ENCODE results near the gene C12orf56. TPM values are rescaled to one million over a fixed set of nuclear protein-coding genes. Genes with fewer than 3 reads are reported as not detected.

Gene C12orf56
- polyA plus RNA-seq, 1 donor (not counting 4 experiments of a cell fraction or from before 2014, with no cell fraction given), result 0.14 TPM

GRCh38 chr12:64269161-64269560, 121.4 kb downstream of the C12orf56 start:
- Histone ChIP-seq H3K4me3 (ENCODE audit: control insufficient read depth in 2 of 3, extremely low read depth in 1 of 3, insufficient read depth in 2 of 3, low read depth in 1 of 3, low read length in 3 of 3) (no peak overlapping the region), H3K9ac (ENCODE audit: control insufficient read depth, extremely low read depth, insufficient read depth, low read length) (no peak overlapping the region), H3K4me1 (ENCODE audit: control insufficient read depth, extremely low read depth, insufficient read depth, low read length) (no peaks in the 10 kb centered on the region), H2AFZ (ENCODE audit: control insufficient read depth, low read length) (no peak overlapping the region), H3K9me3 (ENCODE audit: control insufficient read depth, low read depth, low read length) (no peaks in the 10 kb centered on the region), H3K79me2 (ENCODE audit: control insufficient read depth, insufficient read depth, low read length) (no peaks in the 10 kb centered on the region), H3K36me3 (ENCODE audit: control insufficient read depth in 2 of 2, extremely low read depth in 1 of 2, insufficient read depth in 2 of 2, low read length in 2 of 2) (no peaks in the 10 kb centered on the region), H3K4me2 (ENCODE audit: control insufficient read depth, extremely low read depth, insufficient read depth, low read depth, low read length) (no peak overlapping the region), H3K27me3 (ENCODE audit: control insufficient read depth, extremely low read depth, insufficient read depth, low read length) (no peaks in the 10 kb centered on the region), H3K27ac (ENCODE audit: control insufficient read depth, insufficient read depth, low read length) (no peak overlapping the region), H3K9me1 (ENCODE audit: control insufficient read depth, extremely low read depth, insufficient read depth, low read length) (no peaks in the 10 kb centered on the region), H4K20me1 (ENCODE audit: control insufficient read depth, extremely low read depth, insufficient read depth, low read length) (no peaks in the 10 kb centered on the region)
- no peak for TF ChIP-seq CTCF (optimal IDR thresholded peaks at IDR 0.05 in 1 of 3, IDR thresholded peaks at IDR 0.05 in 1 of 3, conservative IDR thresholded peaks at IDR 0.05 in 1 of 3; ENCODE audit: extremely low read depth in 1 of 3, insufficient read depth in 2 of 3, low read length in 3 of 3)
- no peak for TF ChIP-seq EZH2 (IDR thresholded peaks at IDR 0.05; ENCODE audit: low read length)
- FAIRE-seq (no peak), DNase-seq (ENCODE audit: low read depth, low spot score) (no peak)
- dilution Hi-C loops (cut with MboI; ENCODE audit: extremely low pct_ligation_motif_present, low sequenced_read_pairs), result loop anchor here (25.0 kb wide), 1 partner anchor 432 kb away; the partner anchor contains the start of gene SRGAP1

- Histone ChIP-seq H3K79me2 (ENCODE audit: control insufficient read depth, insufficient read depth, low read length) (no peaks in the 10 kb centered on the region), H3K4me1 (ENCODE audit: control insufficient read depth, extremely low read depth, insufficient read depth, low read length) (no peaks in the 10 kb centered on the region), H3K9me3 (ENCODE audit: control insufficient read depth, low read depth, low read length) (no peaks in the 10 kb centered on the region), H3K9ac (ENCODE audit: control insufficient read depth, extremely low read depth, insufficient read depth, low read length) (no peak overlapping the region), H2AFZ (ENCODE audit: control insufficient read depth, low read length) (no peak overlapping the region), H3K27ac (ENCODE audit: control insufficient read depth, insufficient read depth, low read length) (no peak overlapping the region), H3K4me2 (ENCODE audit: control insufficient read depth, extremely low read depth, insufficient read depth, low read depth, low read length) (no peak overlapping the region), H3K36me3 (ENCODE audit: control insufficient read depth in 2 of 2, extremely low read depth in 1 of 2, insufficient read depth in 2 of 2, low read length in 2 of 2) (no peaks in the 10 kb centered on the region), H3K27me3 (ENCODE audit: control insufficient read depth, extremely low read depth, insufficient read depth, low read length) (no peaks in the 10 kb centered on the region), H3K4me3 (ENCODE audit: control insufficient read depth in 2 of 3, extremely low read depth in 1 of 3, insufficient read depth in 2 of 3, low read depth in 1 of 3, low read length in 3 of 3) (no peak overlapping the region), H3K9me1 (ENCODE audit: control insufficient read depth, extremely low read depth, insufficient read depth, low read length) (no peaks in the 10 kb centered on the region), H4K20me1 (ENCODE audit: control insufficient read depth, extremely low read depth, insufficient read depth, low read length) (no peaks in the 10 kb centered on the region)
- dilution Hi-C loops (cut with MboI; ENCODE audit: extremely low pct_ligation_motif_present, low sequenced_read_pairs), result loop anchor here (25.0 kb wide), 1 partner anchor 431 kb away; the partner anchor contains the start of gene SRGAP1
- TF ChIP-seq CTCF (optimal IDR thresholded peaks at IDR 0.05 in 1 of 3, IDR thresholded peaks at IDR 0.05 in 1 of 3, conservative IDR thresholded peaks at IDR 0.05 in 1 of 3; ENCODE audit: extremely low read depth in 1 of 3, insufficient read depth in 2 of 3, low read length in 3 of 3), result no peak
- TF ChIP-seq EZH2 (IDR thresholded peaks at IDR 0.05; ENCODE audit: low read length), result no peak
- DNase-seq (ENCODE audit: low read depth, low spot score), result no peak
- no peak for FAIRE-seq
Observed at GRCh38 chr12:64268409-64268808, 122.1 kb downstream of the C12orf56 start.

All from keratinocyte (primary cell).